NCI-H748 (cell line): ENCODE data around the gene MED23.

ENCODE experiments used
- DNase-seq: peaks from one replicate; lab custom pipeline; 2025; ENCODE audit not compliant: unreplicated experiment; lab: John Stamatoyannopoulos, UW

Gene MED23

GRCh38 chr6:131627724-131628682 is at the start of gene MED23:
MED23 (minus strand) TSS chr6:131628242; CDS start chr6:131628049, 193 bp downstream.
- DNase-seq = peak; percentile 95

- no peak for DNase-seq
Measured at GRCh38 chr6:131673184-131673583, 45.1 kb upstream of the MED23 start.

GRCh38 chr6:131669891-131670290 is 41.8 kb upstream of the MED23 start:
- DNase-seq = no peak

- DNase-seq = no peak
Measured at GRCh38 chr6:131663578-131664165, 35.6 kb upstream of the MED23 start.

GRCh38 chr6:131660195-131660594 is 32.2 kb upstream of the MED23 start:
- DNase-seq = no peak

GRCh38 chr6:131658287-131658686 is 30.2 kb upstream of the MED23 start:
- DNase-seq = no peak

- no peak for DNase-seq
Measured at GRCh38 chr6:131657630-131658111, 29.6 kb upstream of the MED23 start.

- no peak for DNase-seq
Measured at GRCh38 chr6:131657222-131657621, 29.2 kb upstream of the MED23 start.

- DNase-seq = no peak
Measured at GRCh38 chr6:131656667-131657066, 28.6 kb upstream of the MED23 start.

- no peak for DNase-seq
Measured at GRCh38 chr6:131655951-131656350, 27.9 kb upstream of the MED23 start.

GRCh38 chr6:131655387-131655786 is 27.3 kb upstream of the MED23 start:
- DNase-seq = no peak

- no peak for DNase-seq
Measured at GRCh38 chr6:131654326-131654725, 26.3 kb upstream of the MED23 start.

GRCh38 chr6:131652472-131652871 is 24.4 kb upstream of the MED23 start:
- DNase-seq = no peak

- DNase-seq = peak; percentile 64
Measured at GRCh38 chr6:131651782-131652181, 23.7 kb upstream of the MED23 start.

GRCh38 chr6:131646249-131646670 is 18.2 kb upstream of the MED23 start:
- no peak for DNase-seq

GRCh38 chr6:131645846-131646245 is 17.8 kb upstream of the MED23 start:
- DNase-seq = no peak

- DNase-seq = no peak
Measured at GRCh38 chr6:131644921-131645320, 16.9 kb upstream of the MED23 start.

- DNase-seq = no peak
Measured at GRCh38 chr6:131643855-131644460, 15.9 kb upstream of the MED23 start.

- peak; percentile 38 for DNase-seq
Measured at GRCh38 chr6:131642987-131643611, 15.1 kb upstream of the MED23 start.

GRCh38 chr6:131642565-131642964 is 14.5 kb upstream of the MED23 start:
- no peak for DNase-seq

- no peak for DNase-seq
Measured at GRCh38 chr6:131641554-131641953, 13.5 kb upstream of the MED23 start.
